ENCODE data around the gene FCAMR.

Gene FCAMR

GRCh38 chr1:207001492-207002245 lies 31.4 kb upstream of the FCAMR start:
- H3K27ac ChIP-seq, result peak overlapping the region in 7 of 21 experiments; percentile 0 to 77 (median 36)
- H3K4me3 ChIP-seq, result no peak overlapping the region

GRCh38 chr1:207000651-207001291 lies 30.5 kb upstream of the FCAMR start:
- Histone ChIP-seq H3K27ac (no peak overlapping the region), H3K4me3 (no peak overlapping the region)

- no peak overlapping the region for H3K27ac ChIP-seq
- H3K4me3 ChIP-seq, result no peak overlapping the region
Observed at GRCh38 chr1:206998816-206999215, 28.6 kb upstream of the FCAMR start.

GRCh38 chr1:206992790-206993189 lies 22.5 kb upstream of the FCAMR start:
- H3K27ac ChIP-seq, result no peak overlapping the region
- H3K4me3 ChIP-seq, result no peak overlapping the region

- no peak overlapping the region for H3K4me3 ChIP-seq
- H3K27ac ChIP-seq, result no peak overlapping the region
Observed at GRCh38 chr1:206987873-206988272, 17.6 kb upstream of the FCAMR start.

GRCh38 chr1:206986885-206987284 lies 16.6 kb upstream of the FCAMR start:
- H3K4me3 ChIP-seq, result no peak overlapping the region
- H3K27ac ChIP-seq, result no peak overlapping the region

GRCh38 chr1:206986402-206986801 lies 16.1 kb upstream of the FCAMR start:
- no peak overlapping the region for H3K4me3 ChIP-seq
- H3K27ac ChIP-seq, result no peak overlapping the region

- no peak overlapping the region for H3K4me3 ChIP-seq
- H3K27ac ChIP-seq, result no peak overlapping the region
Observed at GRCh38 chr1:206985162-206985749, 15.0 kb upstream of the FCAMR start.

GRCh38 chr1:206982216-206982615 lies 12.0 kb upstream of the FCAMR start:
- H3K4me3 ChIP-seq, result no peak overlapping the region
- H3K27ac ChIP-seq, result peak overlapping the region in 1 of 21 experiments; percentile 11

- Histone ChIP-seq H3K4me3 (no peak overlapping the region), H3K27ac (no peak overlapping the region)
Observed at GRCh38 chr1:206979379-206980043, 9.3 kb upstream of the FCAMR start.

GRCh38 chr1:206978259-206978658 lies 8.0 kb upstream of the FCAMR start:
- Histone ChIP-seq H3K27ac (no peak overlapping the region), H3K4me3 (no peak overlapping the region)

- Histone ChIP-seq H3K27ac (no peak overlapping the region), H3K4me3 (no peak overlapping the region)
Observed at GRCh38 chr1:206975306-206975705, 5.0 kb upstream of the FCAMR start.

GRCh38 chr1:206974140-206974539 lies 3.9 kb upstream of the FCAMR start:
- Histone ChIP-seq H3K4me3 (no peak overlapping the region), H3K27ac (no peak overlapping the region)

GRCh38 chr1:206972728-206973127 lies 2.5 kb upstream of the FCAMR start:
- Histone ChIP-seq H3K27ac (no peak overlapping the region), H3K4me3 (no peak overlapping the region)

- H3K4me3 ChIP-seq, result no peak overlapping the region
- no peak overlapping the region for H3K27ac ChIP-seq
Observed at GRCh38 chr1:206971029-206971655, 882 bp upstream of the FCAMR start.

GRCh38 chr1:206969090-206969489 lies 1.2 kb downstream of the FCAMR start:
- H3K27ac ChIP-seq, result no peak overlapping the region
- no peak overlapping the region for H3K4me3 ChIP-seq

GRCh38 chr1:206967096-206967849 lies 3.0 kb downstream of the FCAMR start:
- peak overlapping the region in 1 of 21 experiments; percentile 39 for H3K27ac ChIP-seq
- no peak overlapping the region for H3K4me3 ChIP-seq

GRCh38 chr1:206965781-206966180 lies 4.5 kb downstream of the FCAMR start:
- H3K4me3 ChIP-seq, result no peak overlapping the region
- H3K27ac ChIP-seq, result no peak overlapping the region

- Histone ChIP-seq H3K27ac (no peak overlapping the region), H3K4me3 (no peak overlapping the region)
Observed at GRCh38 chr1:206963740-206964139, 6.5 kb downstream of the FCAMR start.
